A549 (cell line): ENCODE measurements around the gene PDHB.

Experiments used
- CBX8 ChIP-seq: fragments of 200-600 bp; sonication (generic); IDR thresholded peaks from 2 replicates; pipeline ENCODE4 v1.6.1; 2016
- CTCF ChIP-seq: fragments of >200 bp; sonication (Bioruptor Twin); formaldehyde crosslinking; IDR thresholded peaks from 3 replicates; pipeline ENCODE4 v1.5.1; 2016
- EP300 ChIP-seq, 2 experiments: fragments of >200 bp; sonication (Bioruptor Twin); formaldehyde crosslinking; IDR thresholded peaks; 2 replicates in 1 of 2; 3 replicates in 1 of 2; pipeline ENCODE4 v1.6.1; 2016 to 2017
- KDM1A ChIP-seq: fragments of 200-600 bp; sonication (generic); IDR thresholded peaks from 2 replicates; pipeline ENCODE4 v1.6.1; 2016; ENCODE audit warnings: low read depth, mild to moderate bottlenecking
- MYC ChIP-seq: IDR thresholded peaks from 2 replicates; pipeline ENCODE4 v1.6.1; 2012; ENCODE audit warnings: mild to moderate bottlenecking, inconsistent platforms, low read length, improper control_type of control experiment, borderline replicate concordance
- SMC3 ChIP-seq: fragments of >200 bp; sonication (Bioruptor Twin); formaldehyde crosslinking; IDR thresholded peaks from 3 replicates; pipeline ENCODE4 v1.6.1; 2018; ENCODE audit warnings: inconsistent platforms
- SREBF2 ChIP-seq: fragments of 450-650 bp; IDR thresholded peaks from 2 replicates; pipeline ENCODE4 v1.6.1; 2014; ENCODE audit warnings: mild to moderate bottlenecking, moderate library complexity

DNA sequence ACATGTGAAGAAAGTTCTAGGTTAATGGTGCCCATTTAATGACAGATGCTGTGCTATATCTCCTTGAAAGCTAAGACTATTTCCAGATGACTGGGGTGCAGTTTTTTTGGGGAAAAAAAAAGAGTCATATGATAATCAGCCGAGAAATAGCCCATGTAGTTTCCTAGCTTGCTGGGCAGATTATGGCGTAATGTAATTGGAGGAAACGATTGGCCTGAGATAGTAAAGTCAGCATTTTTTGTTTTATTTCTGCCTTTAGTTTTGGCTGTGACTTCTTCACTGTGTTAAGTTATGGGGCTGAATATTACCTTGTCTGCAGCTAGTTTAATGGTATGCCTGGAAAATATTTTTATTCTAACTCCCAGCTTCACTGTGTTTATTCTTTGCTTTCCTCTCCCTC is 24.0 kb downstream of the PDHB start:
- no peak for TF ChIP-seq EP300 (IDR thresholded peaks at IDR 0.05)
- no peak for TF ChIP-seq SMC3
- TF ChIP-seq CTCF, result no peak
- TF ChIP-seq MYC, result no peak
- no peak for TF ChIP-seq KDM1A
- TF ChIP-seq SREBF2, result no peak
- TF ChIP-seq CBX8, result no peak
